HAP-1 (cell line): ENCODE measurements around the gene MC1R.

ENCODE experiments used
- DNase-seq, 2 experiments: peaks; one replicate each; pipeline ENCODE4 v3.0.0-alpha.2; 2016 to 2020; ENCODE audit warnings: low spot score in 2 of 2
- H3K27me3 ChIP-seq: fragments of 250-450 bp; sonication (Bioruptor Pico); 2 replicates; pipeline ENCODE4 v1.5.1; 2020; ENCODE audit warnings: low read depth, mild to moderate bottlenecking, moderate library complexity
- H3K36me3 ChIP-seq: fragments of 250-450 bp; sonication (Bioruptor Pico); replicated peaks from 2 replicates; pipeline ENCODE4 v1.5.1; 2020; ENCODE audit warnings: mild to moderate bottlenecking
- H3K4me1 ChIP-seq: fragments of 250-450 bp; sonication (Bioruptor Pico); 2 replicates; pipeline ENCODE4 v1.5.1; 2020; ENCODE audit warnings: mild to moderate bottlenecking
- H3K4me3 ChIP-seq: fragments of 250-450 bp; sonication (Bioruptor Pico); 2 replicates; pipeline ENCODE4 v1.5.1; 2020; ENCODE audit warnings: mild to moderate bottlenecking, moderate library complexity
- H3K9me3 ChIP-seq: fragments of 250-450 bp; sonication (Bioruptor Pico); 2 replicates; pipeline ENCODE4 v1.5.1; 2020; ENCODE audit warnings: mild to moderate bottlenecking, moderate library complexity
- in situ Hi-C: fragments of 300-500 bp; cut with MboI; formaldehyde crosslinking; loops from 3 replicates; pipeline ENCODE4 v1.14.3; 2020; ENCODE audit warnings: low sequenced_read_pairs, inconsistent platforms, mixed read lengths

Gene MC1R

GRCh38 chr16:89946515-89946914 is 27.9 kb downstream of the MC1R start:
- H3K36me3 ChIP-seq = no peaks in the 10 kb centered on the region
- no peak overlapping the region for H3K4me3 ChIP-seq
- no peaks in the 10 kb centered on the region for H3K9me3 ChIP-seq
- H3K4me1 ChIP-seq = peaks cover 3% of the 10 kb centered on the region; the same call in 1 of the 2 replicates
- no peaks in the 10 kb centered on the region for H3K27me3 ChIP-seq
- in situ Hi-C loops = no loop called here
- DNase-seq = no peak

DNA sequence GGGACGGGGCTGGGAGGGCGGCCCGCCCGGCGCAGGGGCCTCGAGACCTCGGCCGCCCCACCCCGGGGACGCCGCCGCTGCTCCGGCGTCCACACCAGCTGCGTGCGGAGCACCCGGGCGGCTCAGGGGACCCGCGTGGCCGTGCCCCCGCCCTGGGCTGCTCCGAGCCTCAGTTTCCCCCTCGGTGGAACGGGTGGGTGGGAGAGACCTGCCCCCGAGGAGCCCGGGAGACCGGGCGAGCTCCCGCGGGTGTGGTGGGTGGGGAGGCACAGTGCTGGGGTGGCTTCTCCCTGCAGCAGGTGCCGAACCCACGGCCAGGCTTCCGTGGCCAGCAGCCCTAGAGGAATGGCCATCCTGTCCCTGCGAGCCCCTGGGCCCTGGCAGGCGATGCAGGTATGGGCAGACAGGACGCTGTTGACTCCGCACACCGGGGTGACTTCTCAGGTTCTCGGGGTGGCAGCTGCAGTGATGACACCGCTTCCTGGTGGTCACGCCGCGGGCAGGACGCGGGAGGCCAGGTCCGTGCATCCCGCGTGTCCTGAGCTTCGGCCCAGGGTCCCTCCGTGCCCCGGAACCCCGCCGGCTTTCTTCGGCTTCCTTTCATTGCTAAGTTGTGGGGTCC is 30.6 kb downstream of the MC1R start:
- H3K27me3 ChIP-seq = no peaks in the 10 kb centered on the region
- H3K4me1 ChIP-seq = peaks cover 3% of the 10 kb centered on the region; the same call in 1 of the 2 replicates
- peak overlapping the region; percentile 57 for H3K4me3 ChIP-seq
- H3K36me3 ChIP-seq = no peaks in the 10 kb centered on the region; the same call in 1 of the 2 replicates
- no peak for DNase-seq
- no peaks in the 10 kb centered on the region for H3K9me3 ChIP-seq
- in situ Hi-C loops = no loop called here

- Histone ChIP-seq H3K36me3 (no peaks in the 10 kb centered on the region; the same call in 1 of the 2 replicates), H3K9me3 (no peaks in the 10 kb centered on the region), H3K4me3 (peak overlapping the region; percentile 57), H3K4me1 (peaks cover 3% of the 10 kb centered on the region; the same call in 1 of the 2 replicates), H3K27me3 (no peaks in the 10 kb centered on the region)
- in situ Hi-C loops = no loop called here
- DNase-seq = no peak
These were observed 31.1 kb downstream of the MC1R start for GRCh38 chr16:89949756-89950155.

DNA sequence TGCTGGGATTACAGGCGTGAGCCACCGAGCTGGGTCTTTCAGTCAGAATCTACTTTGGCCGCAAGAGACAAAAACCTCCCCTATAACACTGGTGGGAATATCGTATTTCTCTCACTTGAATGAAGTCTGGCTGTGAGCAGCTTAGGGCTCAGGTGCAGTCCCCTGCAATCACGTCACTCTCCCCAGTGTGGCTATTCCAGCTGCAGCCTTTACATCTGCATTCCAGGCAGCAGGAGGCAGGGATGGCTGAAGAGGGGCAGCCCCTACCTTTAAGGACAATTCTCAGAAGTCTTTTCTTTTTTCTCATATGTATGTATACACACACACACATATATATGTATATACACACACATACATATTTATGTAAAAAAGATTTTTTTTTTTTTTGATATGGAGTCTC is 32.8 kb downstream of the MC1R start:
- Histone ChIP-seq H3K27me3 (no peaks in the 10 kb centered on the region), H3K4me3 (no peak overlapping the region), H3K4me1 (peaks cover 3% of the 10 kb centered on the region; the same call in 1 of the 2 replicates), H3K9me3 (no peaks in the 10 kb centered on the region), H3K36me3 (no peaks in the 10 kb centered on the region; the same call in 1 of the 2 replicates)
- DNase-seq = no peak
- in situ Hi-C loops = no loop called here

- H3K9me3 ChIP-seq = no peaks in the 10 kb centered on the region
- no peak overlapping the region for H3K4me3 ChIP-seq
These were observed 33.4 kb downstream of the MC1R start for GRCh38 chr16:89952049-89952448.

GRCh38 chr16:89952551-89952950 is 33.9 kb downstream of the MC1R start:
- peaks cover 3% of the 10 kb centered on the region; the same call in 1 of the 2 replicates for H3K4me1 ChIP-seq
- peaks cover 10% of the 10 kb centered on the region for H3K36me3 ChIP-seq
- H3K4me3 ChIP-seq = no peak overlapping the region
- no peaks in the 10 kb centered on the region for H3K9me3 ChIP-seq
- in situ Hi-C loops = no loop called here
- H3K27me3 ChIP-seq = no peaks in the 10 kb centered on the region
- DNase-seq = no peak

More at GRCh38 chr16:89952049-89952448, 33.4 kb downstream of the MC1R start:
- no peak for DNase-seq
- H3K4me1 ChIP-seq = peaks cover 3% of the 10 kb centered on the region; the same call in 1 of the 2 replicates
- in situ Hi-C loops = no loop called here
- no peaks in the 10 kb centered on the region for H3K27me3 ChIP-seq
- peaks cover 5% of the 10 kb centered on the region; the same call in 1 of the 2 replicates for H3K36me3 ChIP-seq

DNA sequence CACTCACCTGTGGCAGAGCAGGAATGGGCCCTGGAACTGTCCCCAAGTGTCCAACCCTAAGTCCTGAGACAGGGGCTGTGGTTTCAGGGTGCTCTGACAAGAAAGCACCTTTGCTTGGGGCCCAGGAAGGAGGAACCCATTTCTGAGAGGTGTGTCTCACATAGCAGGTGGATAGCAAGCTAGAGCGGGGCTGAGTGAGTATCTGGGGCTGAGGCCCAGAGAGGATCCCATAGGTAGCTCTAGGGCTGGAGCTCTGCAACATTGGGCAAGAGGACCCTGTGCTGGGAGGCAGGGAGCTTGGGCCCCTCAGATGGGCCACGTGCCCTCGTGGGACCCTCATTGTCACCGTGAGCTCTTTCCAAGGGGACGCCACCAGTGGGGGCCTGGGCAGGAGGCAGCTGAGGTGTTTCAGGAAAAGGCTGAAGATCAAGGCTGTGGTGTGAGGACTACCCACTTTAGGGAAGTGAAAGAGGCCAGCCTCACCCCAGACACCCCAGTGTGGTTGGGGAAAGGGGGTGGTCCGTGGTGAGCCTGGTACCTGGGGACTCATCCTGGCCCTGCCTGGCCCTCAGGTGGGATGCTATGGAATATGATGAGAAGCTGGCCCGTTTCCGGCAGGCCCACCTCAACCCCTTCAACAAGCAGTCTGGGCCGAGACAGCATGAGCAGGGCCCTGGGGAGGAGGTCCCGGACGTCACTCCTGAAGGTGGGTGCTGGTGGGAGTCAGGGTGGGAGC is 35.2 kb downstream of the MC1R start:
- H3K36me3 ChIP-seq = peaks cover 22% of the 10 kb centered on the region
- no peaks in the 10 kb centered on the region for H3K27me3 ChIP-seq
- no peak overlapping the region for H3K4me3 ChIP-seq
- no peaks in the 10 kb centered on the region for H3K9me3 ChIP-seq
- DNase-seq = no peak
- in situ Hi-C loops = no loop called here
- peaks cover 3% of the 10 kb centered on the region; the same call in 1 of the 2 replicates for H3K4me1 ChIP-seq

DNA sequence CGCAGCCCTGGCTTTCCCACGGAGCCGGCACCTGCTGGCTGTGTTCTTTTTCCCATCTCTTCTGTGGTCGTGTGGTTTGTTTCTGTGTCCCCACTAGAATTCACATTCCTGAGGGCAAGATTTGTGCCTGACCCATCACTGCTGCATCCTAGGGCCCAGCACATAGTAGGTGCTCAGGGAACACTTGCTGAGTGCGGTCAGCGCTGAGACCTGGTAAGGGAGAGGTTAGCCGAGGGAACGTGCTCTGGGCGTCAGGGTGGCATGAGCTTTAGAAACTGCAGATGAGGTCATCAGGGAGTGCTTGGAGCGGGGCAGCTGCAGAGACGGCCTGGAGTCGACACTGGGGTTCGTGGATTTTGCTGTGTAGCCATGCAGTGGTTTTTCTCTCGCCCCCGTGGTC is 35.8 kb downstream of the MC1R start:
- H3K4me3 ChIP-seq = no peak overlapping the region
- no peaks in the 10 kb centered on the region for H3K27me3 ChIP-seq
- in situ Hi-C loops = no loop called here
- peaks cover 2% of the 10 kb centered on the region; the same call in 1 of the 2 replicates for H3K4me1 ChIP-seq
- no peaks in the 10 kb centered on the region for H3K9me3 ChIP-seq
- H3K36me3 ChIP-seq = peaks cover 27% of the 10 kb centered on the region
- no peak for DNase-seq

DNA sequence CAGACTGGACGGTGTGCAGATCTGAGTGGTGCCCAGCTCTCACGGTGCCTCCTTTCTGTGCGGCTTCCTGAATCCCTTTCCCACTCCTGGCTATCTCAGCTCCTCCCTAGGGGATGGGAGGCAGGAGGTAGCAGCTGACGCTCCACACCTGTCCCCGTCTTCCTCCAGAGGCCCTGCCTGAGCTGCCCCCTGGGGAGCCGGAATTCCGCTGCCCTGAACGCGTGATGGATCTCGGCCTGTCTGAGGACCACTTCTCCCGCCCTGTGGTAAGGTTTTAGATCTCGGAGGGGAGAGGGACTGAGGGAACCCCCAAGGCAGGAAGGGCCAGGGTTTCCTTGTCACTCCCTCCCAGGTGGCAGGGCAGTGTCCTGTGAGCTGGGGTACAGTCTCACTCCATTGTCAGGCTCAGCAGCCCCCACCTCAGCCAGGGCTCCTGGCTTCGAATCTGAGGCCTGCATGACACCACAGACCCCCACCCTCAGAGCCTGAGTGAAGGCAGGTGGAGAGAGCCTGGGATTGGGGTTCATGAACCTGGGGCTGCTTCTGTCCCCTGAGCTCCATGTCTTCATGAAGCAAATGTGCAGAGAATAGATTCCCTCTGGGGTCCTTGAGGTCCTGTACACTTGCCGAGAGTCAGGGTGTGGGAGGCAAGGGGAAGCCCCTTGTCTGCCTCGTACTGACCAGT is 36.5 kb downstream of the MC1R start:
- no peaks in the 10 kb centered on the region for H3K9me3 ChIP-seq
- H3K36me3 ChIP-seq = peaks cover 27% of the 10 kb centered on the region
- no peak overlapping the region for H3K4me3 ChIP-seq
- DNase-seq = no peak
- in situ Hi-C loops = no loop called here
- H3K27me3 ChIP-seq = no peaks in the 10 kb centered on the region
- no peaks in the 10 kb centered on the region for H3K4me1 ChIP-seq

- no peaks in the 10 kb centered on the region for H3K27me3 ChIP-seq
- H3K36me3 ChIP-seq = peaks cover 34% of the 10 kb centered on the region
- no peaks in the 10 kb centered on the region for H3K4me1 ChIP-seq
- H3K4me3 ChIP-seq = no peak overlapping the region
- in situ Hi-C loops = no loop called here
- DNase-seq = no peak
- H3K9me3 ChIP-seq = no peaks in the 10 kb centered on the region
These were observed 38.0 kb downstream of the MC1R start for GRCh38 chr16:89956505-89957215.

GRCh38 chr16:89957216-89957785 is 38.6 kb downstream of the MC1R start:
- Histone ChIP-seq H3K27me3 (no peaks in the 10 kb centered on the region), H3K4me1 (no peaks in the 10 kb centered on the region), H3K36me3 (peaks cover 34% of the 10 kb centered on the region), H3K4me3 (no peak overlapping the region), H3K9me3 (no peaks in the 10 kb centered on the region)
- DNase-seq = no peak
- in situ Hi-C loops = no loop called here

- peaks cover 34% of the 10 kb centered on the region for H3K36me3 ChIP-seq
- in situ Hi-C loops = no loop called here
- peak in 1 of 2 experiments; percentile 48 for DNase-seq
- no peaks in the 10 kb centered on the region for H3K9me3 ChIP-seq
- H3K27me3 ChIP-seq = no peaks in the 10 kb centered on the region
- no peaks in the 10 kb centered on the region for H3K4me1 ChIP-seq
- H3K4me3 ChIP-seq = no peak overlapping the region
These were observed 39.4 kb downstream of the MC1R start for GRCh38 chr16:89958068-89958467.

- Histone ChIP-seq H3K4me3 (no peak overlapping the region), H3K4me1 (no peaks in the 10 kb centered on the region), H3K9me3 (no peaks in the 10 kb centered on the region), H3K36me3 (peaks cover 36% of the 10 kb centered on the region), H3K27me3 (no peaks in the 10 kb centered on the region)
- no peak for DNase-seq
- in situ Hi-C loops = no loop called here
These were observed 39.9 kb downstream of the MC1R start for GRCh38 chr16:89958596-89958995.
